NCI-H82 (cell line): ENCODE measurements around the gene CD151.

Experiments
- DNase-seq: peaks from one replicate; lab custom pipeline; 2025; lab: John Stamatoyannopoulos, UW

Gene CD151

DNA sequence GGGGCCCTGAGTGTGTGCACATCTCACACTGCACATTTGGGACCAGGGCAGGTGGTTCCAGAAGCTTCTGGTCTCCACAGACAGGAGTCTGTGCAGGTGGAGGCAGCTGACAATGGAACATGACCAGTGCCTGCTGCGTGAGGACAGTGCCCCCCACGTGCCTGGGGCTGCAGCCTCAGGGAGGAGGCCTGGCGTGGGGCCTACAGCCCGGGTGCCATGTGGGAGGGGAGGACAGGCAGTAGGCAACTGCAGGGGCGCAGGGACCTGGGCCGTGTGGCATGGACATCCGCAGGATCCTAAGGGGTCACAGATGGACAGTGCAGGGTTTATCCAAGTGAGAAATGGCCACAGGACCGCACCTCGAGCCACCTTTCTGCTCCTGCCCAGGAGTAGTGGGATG lies 38.7 kb downstream of the CD151 start:
- DNase-seq = no peak

DNA sequence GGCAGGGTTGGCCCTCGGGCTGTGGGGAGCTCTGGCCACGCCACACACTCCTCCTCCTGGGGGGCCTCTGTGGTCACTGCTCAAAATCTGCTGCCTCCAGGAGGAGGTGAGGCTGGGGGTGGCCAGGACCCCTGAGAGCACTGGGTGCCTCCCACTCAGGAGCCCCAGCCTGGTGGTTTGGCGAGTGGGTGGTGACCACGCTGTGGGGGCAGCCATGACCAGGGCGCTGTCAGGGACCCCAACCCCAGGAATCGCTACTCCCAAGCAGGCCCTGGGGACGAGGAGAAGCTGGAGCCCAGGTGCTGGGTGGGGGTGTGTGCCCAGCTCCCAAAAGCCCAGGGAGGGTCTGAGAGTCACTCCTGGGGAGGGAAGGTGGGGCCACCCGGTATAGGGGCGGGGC lies 40.0 kb downstream of the CD151 start:
- no peak for DNase-seq

DNA sequence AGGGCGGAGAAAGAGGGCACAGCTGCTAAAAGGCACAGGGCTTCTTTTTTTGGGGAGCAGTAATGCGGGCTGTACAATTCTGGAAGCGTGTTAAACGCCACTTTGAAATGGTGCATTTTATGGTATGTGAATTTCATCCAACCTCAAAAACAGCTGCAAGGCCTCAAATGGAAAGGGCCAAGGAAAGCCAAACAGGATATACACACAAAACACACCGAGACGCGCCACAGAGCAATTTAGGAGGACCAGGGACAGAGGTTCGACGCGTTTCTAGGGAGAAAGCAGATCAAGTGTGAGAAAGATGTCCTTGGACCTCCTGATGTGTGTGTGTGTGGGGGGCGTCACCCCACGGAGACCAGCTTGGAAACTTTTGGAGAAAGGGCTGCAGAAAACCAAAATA lies 41.0 kb downstream of the CD151 start:
- no peak for DNase-seq

DNA sequence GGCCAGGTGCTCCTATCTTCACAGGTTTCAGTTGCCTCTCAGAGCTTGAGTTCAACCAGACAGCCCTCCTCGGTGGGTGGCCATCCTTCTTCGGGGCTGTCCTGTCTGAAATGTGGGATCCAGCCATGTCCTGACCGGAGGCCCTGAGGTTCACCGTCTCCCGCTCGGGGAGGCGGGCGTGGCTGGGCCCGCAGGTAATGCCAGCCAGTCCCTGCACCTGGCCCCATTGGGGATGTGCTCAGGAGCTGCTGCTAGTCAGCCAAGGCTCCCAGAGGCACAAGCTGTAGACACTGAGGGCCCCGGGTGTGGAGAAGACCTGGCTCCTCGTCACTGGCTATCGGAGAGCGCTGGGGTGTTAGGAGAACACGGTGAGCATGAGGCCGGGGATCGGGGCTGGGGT lies 42.5 kb downstream of the CD151 start:
- no peak for DNase-seq

DNA sequence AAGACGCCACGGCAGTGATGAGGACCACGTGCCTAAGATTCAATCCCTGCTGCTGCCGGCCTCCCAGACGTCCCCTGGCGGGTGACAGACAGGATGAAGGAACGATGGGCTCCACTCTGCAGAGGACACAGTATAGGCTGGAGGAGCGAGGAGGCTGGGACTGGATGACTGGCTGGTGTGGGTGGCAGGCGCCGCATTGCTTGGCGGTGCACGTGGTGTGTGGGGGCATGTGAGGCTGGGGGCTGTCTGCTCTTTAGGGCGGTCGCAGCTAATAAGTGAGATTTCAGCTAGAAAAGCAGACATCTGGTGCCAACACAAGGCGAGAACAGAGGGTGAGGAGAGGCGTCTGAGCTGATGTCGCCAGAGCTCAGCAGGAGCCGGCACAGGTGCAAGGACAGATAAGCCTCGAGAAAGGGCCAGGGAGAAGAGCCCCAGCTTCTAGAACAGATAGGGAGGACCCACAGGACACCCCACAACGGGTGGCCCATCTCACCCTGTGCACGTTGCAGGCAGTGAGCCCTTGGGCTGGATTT lies 43.1 kb downstream of the CD151 start:
- DNase-seq = no peak

DNA sequence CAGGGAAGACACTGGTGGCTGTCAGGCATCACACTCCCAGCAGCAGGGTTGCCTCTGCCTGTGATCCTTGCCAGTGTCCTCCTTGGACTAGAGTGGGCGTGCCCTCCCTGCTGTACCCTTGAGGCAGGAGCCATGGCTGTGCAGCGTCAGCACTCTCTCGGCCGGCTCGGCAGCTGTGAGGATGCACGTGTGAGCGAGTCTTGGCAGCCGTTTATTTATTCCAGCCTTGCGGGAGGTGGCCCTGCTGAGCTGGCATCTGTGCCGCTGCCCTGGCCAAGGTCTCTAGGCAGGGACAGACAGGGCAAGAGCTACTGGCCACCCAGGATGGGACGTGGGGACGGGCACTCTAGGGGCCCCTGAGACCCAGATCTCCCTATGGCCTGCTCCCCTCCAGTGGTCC lies 43.8 kb downstream of the CD151 start:
- DNase-seq = no peak

DNA sequence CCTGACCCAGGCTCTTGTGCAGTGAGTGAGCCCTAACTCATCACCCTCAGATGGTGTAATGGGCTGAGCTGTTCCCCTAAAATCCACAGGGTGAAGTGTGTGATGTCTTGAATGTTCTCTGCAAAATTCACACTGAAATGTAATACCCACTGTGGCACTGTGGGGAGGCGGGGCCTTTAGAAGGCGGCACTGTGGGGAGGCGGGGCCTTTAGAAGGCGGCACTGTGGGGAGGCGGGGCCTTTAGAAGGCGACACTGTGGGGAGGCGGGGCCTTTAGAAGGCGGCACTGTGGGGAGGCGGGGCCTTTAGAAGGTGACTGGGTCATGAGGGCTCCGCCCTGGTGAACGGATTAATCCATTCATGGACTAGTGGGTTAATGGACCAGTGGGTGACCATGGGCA lies 44.8 kb downstream of the CD151 start:
- peak; percentile 83 for DNase-seq

DNA sequence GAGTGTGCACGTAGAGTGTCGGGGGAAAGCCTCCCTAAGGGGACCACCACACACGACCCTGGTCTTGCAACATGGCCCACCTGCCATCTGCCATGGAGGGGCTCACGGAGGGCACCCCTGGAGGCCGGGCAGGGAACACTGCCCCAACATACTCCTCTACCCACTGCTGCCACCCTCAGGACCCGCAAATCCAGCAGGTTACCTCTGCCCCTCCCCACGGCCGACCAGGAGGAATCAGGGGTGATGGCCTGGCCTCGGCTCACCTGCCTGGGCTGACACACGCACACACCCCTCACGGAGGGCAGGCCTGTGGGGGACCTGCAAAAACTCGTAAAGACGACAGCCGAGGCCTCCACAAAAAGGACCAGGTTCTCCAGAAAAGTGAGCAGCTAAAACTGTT lies 47.7 kb downstream of the CD151 start:
- no peak for DNase-seq

DNA sequence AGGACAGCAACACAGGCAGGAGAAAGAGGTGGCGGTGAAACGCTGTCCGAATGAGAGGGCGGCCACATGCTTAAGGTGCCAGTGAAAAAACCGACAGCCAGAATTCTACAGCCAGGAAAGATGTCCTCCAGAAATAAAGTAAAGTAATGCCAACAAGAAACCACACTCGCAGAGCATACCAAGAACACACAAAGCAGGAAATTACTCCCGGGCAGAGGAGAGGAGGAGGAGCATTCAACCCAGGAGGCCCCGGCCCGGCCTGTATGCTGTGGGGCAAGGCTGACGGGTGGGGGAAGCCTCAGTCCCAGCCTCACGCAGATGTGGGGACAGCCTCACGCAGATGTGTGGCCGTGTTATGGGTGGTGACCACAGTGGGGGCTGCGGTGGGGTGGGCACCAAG lies 49.8 kb downstream of the CD151 start:
- DNase-seq = no peak

DNA sequence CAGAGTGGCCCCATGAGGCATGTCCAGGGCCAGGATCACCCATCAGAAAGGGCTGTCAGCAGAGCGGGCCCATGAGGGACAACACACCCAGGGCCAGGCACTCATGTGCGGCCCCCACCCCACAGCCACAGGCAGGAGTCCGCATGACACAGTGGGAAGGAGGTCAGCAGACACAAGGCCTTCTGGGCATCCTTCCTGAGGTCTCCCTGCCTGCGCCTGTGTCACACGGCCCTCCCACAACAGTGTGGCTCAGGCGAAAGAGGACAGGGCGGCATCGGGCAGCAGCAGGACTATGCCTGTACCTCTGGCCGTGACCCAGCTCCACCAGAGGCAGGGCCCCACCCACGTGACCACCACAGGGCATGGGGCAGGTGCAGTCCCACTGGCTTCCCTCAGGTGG lies 50.8 kb downstream of the CD151 start:
- no peak for DNase-seq

DNA sequence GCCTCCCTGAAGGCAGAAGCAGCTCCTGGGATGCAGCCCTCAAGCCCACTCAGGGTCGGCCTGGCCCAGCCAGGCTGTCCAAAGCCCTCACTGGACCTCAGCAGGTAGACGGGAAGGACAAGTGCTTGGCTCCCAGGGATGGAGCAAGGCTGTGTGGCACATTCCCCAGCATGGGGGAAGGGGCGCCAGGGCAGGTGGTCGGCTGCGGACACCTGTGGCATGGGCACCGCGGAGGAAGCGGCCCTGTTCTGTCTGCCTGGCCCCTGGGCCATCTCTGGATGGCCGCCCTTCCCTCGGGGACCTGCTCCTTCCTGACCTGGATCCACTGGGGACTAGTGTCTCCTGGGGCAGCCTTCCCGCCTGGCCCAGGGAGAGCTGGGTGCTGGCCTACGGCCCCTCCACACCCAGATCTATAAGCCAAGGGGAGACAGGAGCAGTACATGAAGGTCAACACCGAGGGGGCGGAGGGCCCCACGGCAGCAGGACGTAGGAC lies 51.9 kb downstream of the CD151 start:
- DNase-seq = no peak

DNA sequence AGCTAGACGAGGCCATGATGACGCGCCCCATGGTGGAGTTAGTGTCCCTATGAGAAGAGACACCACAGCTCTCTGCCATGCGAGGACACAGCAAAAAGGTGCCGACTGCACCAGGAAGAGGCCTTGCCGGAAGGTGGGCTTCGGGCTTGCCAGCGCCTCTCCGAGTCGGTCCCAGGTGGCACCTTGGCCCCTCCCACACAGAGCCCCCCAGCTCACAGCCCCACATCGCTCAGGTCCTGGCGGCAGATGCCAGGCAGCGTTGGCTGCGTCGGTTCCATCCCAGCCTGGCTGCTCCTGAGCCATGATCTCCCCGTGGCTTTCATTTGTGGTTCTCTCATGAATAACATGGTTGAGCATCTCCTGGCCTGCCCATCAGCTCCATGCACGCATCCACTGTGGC lies 53.8 kb downstream of the CD151 start:
- DNase-seq = no peak

DNA sequence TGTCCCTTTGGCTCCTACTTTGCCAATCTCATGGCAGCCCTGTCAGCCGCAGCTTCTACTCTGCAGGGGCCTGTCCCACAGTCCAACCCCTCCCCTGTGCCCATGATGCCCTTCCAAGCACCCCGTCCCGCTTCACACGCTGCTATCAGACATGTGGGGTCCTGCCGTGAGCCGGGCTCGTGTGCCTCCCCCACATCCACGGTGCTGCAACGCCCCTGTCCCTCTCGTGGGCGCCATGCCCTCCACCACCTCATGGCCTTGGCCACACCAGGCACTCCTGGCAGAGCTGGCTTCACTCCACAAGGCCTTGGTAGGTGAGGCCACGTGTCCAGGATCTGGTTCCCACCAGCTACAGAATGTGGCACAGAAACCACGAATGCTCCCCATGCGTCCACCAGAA lies 54.8 kb downstream of the CD151 start:
- no peak for DNase-seq
